ENCODE results near the gene PPDPF. TPM values are rescaled to one million over a fixed set of nuclear protein-coding genes. Genes with fewer than 3 reads are reported as not detected.

PPDPF gene
- total RNA-seq (47.3 TPM), polyA plus RNA-seq (ENCODE audit: insufficient read depth in 1 of 8, insufficient read length in 8 of 8, low replicate concordance in 1 of 8) (100 to 1,000 TPM; 172 to 370 (median 233) TPM)
- long read RNA-seq, donor 1, transcript PPDPF-202 (4 exons, 868 nt): major isoform, 95 of 122 reads
- long read RNA-seq, donor 1, partial matches to known transcripts: 21 of 122 reads
- long read RNA-seq, donor 1, other reads (novel, unspliced or antisense): 0 of 122 reads
- long read RNA-seq, donor 2, transcript PPDPF-202 (4 exons, 868 nt): major isoform, 20 of 27 reads
- long read RNA-seq, donor 2, partial matches to known transcripts: 6 of 27 reads
- long read RNA-seq, donor 2, other reads (novel, unspliced or antisense): 0 of 27 reads
- long read RNA-seq, donor 3, transcript PPDPF-203 (2 exons, 373 nt): minor isoform, 5 of 167 reads
- long read RNA-seq, donor 3, transcript PPDPF-202 (4 exons, 868 nt): major isoform, 140 of 167 reads
- long read RNA-seq, donor 3, partial matches to known transcripts: 17 of 167 reads
- long read RNA-seq, donor 3, other reads (novel, unspliced or antisense): 0 of 167 reads
- long read RNA-seq, donor 4, transcript PPDPF-202 (4 exons, 868 nt): major isoform, 132 of 174 reads
- long read RNA-seq, donor 4, partial matches to known transcripts: 35 of 174 reads
- long read RNA-seq, donor 4, other reads (novel, unspliced or antisense): 0 of 174 reads
- long read RNA-seq, donor 5, transcript PPDPF-201 (3 exons, 627 nt): minor isoform, 5 of 348 reads
- long read RNA-seq, donor 5, transcript PPDPF-202 (4 exons, 868 nt): major isoform, 299 of 348 reads
- long read RNA-seq, donor 5, transcript PPDPF-203 (2 exons, 373 nt): minor isoform, 5 of 348 reads
- long read RNA-seq, donor 5, partial matches to known transcripts: 14 of 348 reads
- long read RNA-seq, donor 5, other reads (novel, unspliced or antisense): 22 of 348 reads
- long read RNA-seq, donor 6, transcript PPDPF-204 (3 exons, 478 nt): minor isoform, 7 of 183 reads
- long read RNA-seq, donor 6, transcript PPDPF-202 (4 exons, 868 nt): major isoform, 139 of 183 reads
- long read RNA-seq, donor 6, partial matches to known transcripts: 26 of 183 reads
- long read RNA-seq, donor 6, other reads (novel, unspliced or antisense): 6 of 183 reads
- long read RNA-seq, donor 7, transcript PPDPF-202 (4 exons, 868 nt): major isoform, 140 of 163 reads
- long read RNA-seq, donor 7, transcript PPDPF-203 (2 exons, 373 nt): minor isoform, 5 of 163 reads
- long read RNA-seq, donor 7, partial matches to known transcripts: 8 of 163 reads
- long read RNA-seq, donor 7, other reads (novel, unspliced or antisense): 7 of 163 reads
- long read RNA-seq, donor 8, transcript PPDPF-203 (2 exons, 373 nt): minor isoform, 6 of 161 reads
- long read RNA-seq, donor 8, transcript PPDPF-202 (4 exons, 868 nt): major isoform, 126 of 161 reads
- long read RNA-seq, donor 8, partial matches to known transcripts: 24 of 161 reads
- long read RNA-seq, donor 8, other reads (novel, unspliced or antisense): 0 of 161 reads
- long read RNA-seq, donor 9, transcript PPDPF-201 (3 exons, 627 nt): minor isoform, 5 of 164 reads
- long read RNA-seq, donor 9, transcript PPDPF-202 (4 exons, 868 nt): major isoform, 105 of 164 reads
- long read RNA-seq, donor 9, partial matches to known transcripts: 51 of 164 reads
- long read RNA-seq, donor 9, other reads (novel, unspliced or antisense): 0 of 164 reads
- long read RNA-seq, donor 10, transcript PPDPF-202 (4 exons, 868 nt): major isoform, 236 of 304 reads
- long read RNA-seq, donor 10, transcript PPDPF-204 (3 exons, 478 nt): minor isoform, 5 of 304 reads
- long read RNA-seq, donor 10, partial matches to known transcripts: 46 of 304 reads
- long read RNA-seq, donor 10, other reads (novel, unspliced or antisense): 11 of 304 reads
- long read RNA-seq, donor 11, transcript PPDPF-204 (3 exons, 478 nt): minor isoform, 6 of 254 reads
- long read RNA-seq, donor 11, transcript PPDPF-202 (4 exons, 868 nt): major isoform, 215 of 254 reads
- long read RNA-seq, donor 11, partial matches to known transcripts: 23 of 254 reads
- long read RNA-seq, donor 11, other reads (novel, unspliced or antisense): 6 of 254 reads

- peaks cover 31% of the 10 kb centered on the region for H3K36me3 ChIP-seq (ENCODE audit: control insufficient read depth, insufficient read depth, low read length)
- 0% methylated on average over 64 of the region's 64 CpGs for WGBS (ENCODE audit: insufficient coverage)
- H3K4me1 ChIP-seq (ENCODE audit: control insufficient read depth, insufficient read depth, low read length): peaks cover 38% of the 10 kb centered on the region
These were observed at the start of gene PPDPF for GRCh38 chr20:63520504-63520933. PPDPF (plus strand) TSS chr20:63520765; CDS start chr20:63521309, 544 bp downstream.

GRCh38 chr20:63471002-63471716 is 49.4 kb upstream of the PPDPF start:
- no peak for DNase-seq
- WGBS (ENCODE audit: insufficient coverage): 10% methylated on average over 35 of the region's 46 CpGs
- Histone ChIP-seq H3K4me3 (ENCODE audit: low read length) (peak overlapping the region; percentile 26), H3K27ac (ENCODE audit: low read length) (no peak overlapping the region), H3K36me3 (ENCODE audit: control insufficient read depth, insufficient read depth, low read length) (no peaks in the 10 kb centered on the region), H3K4me1 (ENCODE audit: control insufficient read depth, insufficient read depth, low read length) (peaks cover 8% of the 10 kb centered on the region), H3K27me3 (ENCODE audit: control insufficient read depth, insufficient read depth, low read length) (peaks cover 75% of the 10 kb centered on the region), H3K9me3 (replicated peaks; ENCODE audit: control insufficient read depth, low read depth, low read length) (no peaks in the 10 kb centered on the region)

More at GRCh38 chr20:63520504-63520933, at the start of gene PPDPF:
- peak; percentile 93 for DNase-seq
- H3K4me3 ChIP-seq (ENCODE audit: low read length): peak within 1 kb of the TSS; percentile 65
- peak within 1 kb of the TSS; percentile 85 for H3K27ac ChIP-seq (ENCODE audit: low read length)
- H3K9me3 ChIP-seq (replicated peaks; ENCODE audit: control insufficient read depth, low read depth, low read length): no peaks in the 10 kb centered on the region
- H3K27me3 ChIP-seq (ENCODE audit: control insufficient read depth, insufficient read depth, low read length): no peaks in the 10 kb centered on the region

GRCh38 chr20:63471717-63471980 is 48.9 kb upstream of the PPDPF start:
- H3K4me3 ChIP-seq (ENCODE audit: low read length): no peak overlapping the region

GRCh38 chr20:63471981-63472831 is 48.4 kb upstream of the PPDPF start, which contains the start of gene KCNQ2:
KCNQ2 (minus strand) TSS chr20:63472655; CDS start chr20:63472463, 192 bp downstream.
- Histone ChIP-seq H3K36me3 (ENCODE audit: control insufficient read depth, insufficient read depth, low read length) (no peaks in the 10 kb centered on the region), H3K27ac (ENCODE audit: low read length) (no peak within 1 kb of the TSS), H3K4me3 (ENCODE audit: low read length) (peak within 1 kb of the TSS; percentile 3), H3K4me1 (ENCODE audit: control insufficient read depth, insufficient read depth, low read length) (peaks cover 8% of the 10 kb centered on the region), H3K27me3 (ENCODE audit: control insufficient read depth, insufficient read depth, low read length) (peaks cover 79% of the 10 kb centered on the region), H3K9me3 (replicated peaks; ENCODE audit: control insufficient read depth, low read depth, low read length) (no peaks in the 10 kb centered on the region)
- under 1% methylated on average over 81 of the region's 111 CpGs for WGBS (ENCODE audit: insufficient coverage)
- no peak for DNase-seq

More at GRCh38 chr20:63471717-63471980, 48.9 kb upstream of the PPDPF start:
- no peaks in the 10 kb centered on the region for H3K36me3 ChIP-seq (ENCODE audit: control insufficient read depth, insufficient read depth, low read length)
- 1% methylated on average over 16 of the region's 27 CpGs for WGBS (ENCODE audit: insufficient coverage)
- H3K9me3 ChIP-seq (replicated peaks; ENCODE audit: control insufficient read depth, low read depth, low read length): no peaks in the 10 kb centered on the region
- H3K27me3 ChIP-seq (ENCODE audit: control insufficient read depth, insufficient read depth, low read length): peaks cover 74% of the 10 kb centered on the region
- H3K4me1 ChIP-seq (ENCODE audit: control insufficient read depth, insufficient read depth, low read length): peaks cover 8% of the 10 kb centered on the region
- no peak overlapping the region for H3K27ac ChIP-seq (ENCODE audit: low read length)
- no peak for DNase-seq

- peaks cover 8% of the 10 kb centered on the region for H3K4me1 ChIP-seq (ENCODE audit: control insufficient read depth, insufficient read depth, low read length)
- WGBS (ENCODE audit: insufficient coverage): 36% methylated on average over 9 of the region's 13 CpGs
- no peaks in the 10 kb centered on the region for H3K9me3 ChIP-seq (replicated peaks; ENCODE audit: control insufficient read depth, low read depth, low read length)
- H3K27ac ChIP-seq (ENCODE audit: low read length): no peak overlapping the region
- no peak for DNase-seq
- no peak overlapping the region for H3K4me3 ChIP-seq (ENCODE audit: low read length)
- peaks cover 85% of the 10 kb centered on the region for H3K27me3 ChIP-seq (ENCODE audit: control insufficient read depth, insufficient read depth, low read length)
- H3K36me3 ChIP-seq (ENCODE audit: control insufficient read depth, insufficient read depth, low read length): no peaks in the 10 kb centered on the region
These were observed 47.6 kb upstream of the PPDPF start for GRCh38 chr20:63472862-63473390.

- peaks cover 91% of the 10 kb centered on the region for H3K27me3 ChIP-seq (ENCODE audit: control insufficient read depth, insufficient read depth, low read length)
- H3K9me3 ChIP-seq (replicated peaks; ENCODE audit: control insufficient read depth, low read depth, low read length): no peaks in the 10 kb centered on the region
- no peak overlapping the region for H3K4me3 ChIP-seq (ENCODE audit: low read length)
- H3K36me3 ChIP-seq (ENCODE audit: control insufficient read depth, insufficient read depth, low read length): no peaks in the 10 kb centered on the region
- 32% methylated on average over 18 of the region's 30 CpGs for WGBS (ENCODE audit: insufficient coverage)
- H3K4me1 ChIP-seq (ENCODE audit: control insufficient read depth, insufficient read depth, low read length): peaks cover 6% of the 10 kb centered on the region
- DNase-seq: no peak
- no peak overlapping the region for H3K27ac ChIP-seq (ENCODE audit: low read length)
These were observed 46.8 kb upstream of the PPDPF start for GRCh38 chr20:63473555-63474449.

- H3K9me3 ChIP-seq (replicated peaks; ENCODE audit: control insufficient read depth, low read depth, low read length): no peaks in the 10 kb centered on the region
- no peak overlapping the region for H3K27ac ChIP-seq (ENCODE audit: low read length)
- WGBS (ENCODE audit: insufficient coverage): 3% methylated on average over 15 of the region's 16 CpGs
- peaks cover 90% of the 10 kb centered on the region for H3K27me3 ChIP-seq (ENCODE audit: control insufficient read depth, insufficient read depth, low read length)
- H3K36me3 ChIP-seq (ENCODE audit: control insufficient read depth, insufficient read depth, low read length): no peaks in the 10 kb centered on the region
- no peak overlapping the region for H3K4me3 ChIP-seq (ENCODE audit: low read length)
- no peak for DNase-seq
- peaks cover 3% of the 10 kb centered on the region for H3K4me1 ChIP-seq (ENCODE audit: control insufficient read depth, insufficient read depth, low read length)
These were observed 45.4 kb upstream of the PPDPF start for GRCh38 chr20:63475209-63475608.

Measured in muscle of leg (tissue), 16 donors.